SU-DHL-6 (cell line): ENCODE results near the gene SLC5A8.

Experiments used
- H2AFZ ChIP-seq: fragments of 200-600 bp; sonication (generic); 2 replicates; pipeline ENCODE4 v1.6.1; 2014; ENCODE audit warnings: low read depth, mild to moderate bottlenecking, moderate library complexity, mixed read lengths, antibody characterized with exemption, low read length; ENCODE audit not compliant: severe bottlenecking
- H3F3A ChIP-seq: fragments of 200-600 bp; shearing (Covaris generic); 2 replicates; pipeline ENCODE4 v1.6.0; 2016; ENCODE audit warnings: antibody characterized with exemption, mild to moderate bottlenecking; ENCODE audit not compliant: insufficient read depth
- H3K27ac ChIP-seq: fragments of 200-600 bp; sonication (generic); 2 replicates; pipeline ENCODE4 v1.5.1; 2016; ENCODE audit warnings: low read depth, mild to moderate bottlenecking, low read length, moderate library complexity, mixed read lengths
- H3K27me3 ChIP-seq: fragments of 200-600 bp; sonication (generic), shearing (Covaris generic); 2 replicates; pipeline ENCODE4 v1.6.0; 2014; ENCODE audit warnings: mild to moderate bottlenecking, low read length
- H3K36me3 ChIP-seq: fragments of 200-600 bp; sonication (generic); 2 replicates; pipeline ENCODE4 v1.6.1; 2014; ENCODE audit warnings: mild to moderate bottlenecking, low read length, mixed read lengths
- H3K4me2 ChIP-seq: fragments of 300-600, 200-600 bp; shearing (Covaris generic), sonication (generic); 2 replicates; pipeline ENCODE4 v1.6.0; 2014; ENCODE audit warnings: low read length, low read depth, mild to moderate bottlenecking; ENCODE audit not compliant: poor library complexity, severe bottlenecking
- H3K4me3 ChIP-seq: fragments of 200-600 bp; sonication (generic); 2 replicates; pipeline ENCODE4 v1.5.1; 2014; ENCODE audit warnings: antibody characterized with exemption, low read length, mild to moderate bottlenecking, mixed read lengths; ENCODE audit not compliant: insufficient read depth, poor library complexity, severe bottlenecking
- H3K79me2 ChIP-seq: fragments of 200-600 bp; sonication (generic); 2 replicates; pipeline ENCODE4 v1.6.1; 2014; ENCODE audit warnings: mild to moderate bottlenecking, low read length, moderate library complexity; ENCODE audit not compliant: insufficient read depth
- H3K9ac ChIP-seq: fragments of 200-600 bp; sonication (generic); 2 replicates; pipeline ENCODE4 v1.7.0; 2014; ENCODE audit warnings: mild to moderate bottlenecking, low read length
- H3K9me2 ChIP-seq: fragments of 200-600 bp; sonication (generic); replicated peaks from 2 replicates; pipeline ENCODE4 v1.6.1; 2014; ENCODE audit warnings: low read length; ENCODE audit not compliant: insufficient read depth
- H3K9me3 ChIP-seq: fragments of 200-600 bp; sonication (generic); 2 replicates; pipeline ENCODE4 v1.6.1; 2014; ENCODE audit warnings: low read length, mixed read lengths; ENCODE audit not compliant: insufficient read depth
- H4K20me1 ChIP-seq: fragments of 200-600 bp; sonication (generic); 2 replicates; pipeline ENCODE4 v1.6.1; 2014; ENCODE audit warnings: low read depth, mild to moderate bottlenecking, antibody characterized with exemption, low read length, moderate library complexity, mixed read lengths
- EZH2phosphoT487 ChIP-seq: fragments of 200-600 bp; sonication (generic), shearing (Covaris generic); conservative IDR thresholded peaks from 2 replicates; pipeline ENCODE4 v1.6.1; 2018; ENCODE audit warnings: mild to moderate bottlenecking, antibody characterized with exemption, low read length, moderate library complexity, mixed read lengths
- TF ChIP-seq, protein P1 (sequence below): fragments of 200-600 bp; sonication (generic); IDR thresholded peaks from one replicate; pipeline ENCODE4 v1.5.1; 2017; ENCODE audit warnings: antibody characterized with exemption, mild to moderate bottlenecking, low read length, moderate library complexity; ENCODE audit not compliant: insufficient read depth, poor library complexity, severe bottlenecking

SLC5A8 gene

DNA sequence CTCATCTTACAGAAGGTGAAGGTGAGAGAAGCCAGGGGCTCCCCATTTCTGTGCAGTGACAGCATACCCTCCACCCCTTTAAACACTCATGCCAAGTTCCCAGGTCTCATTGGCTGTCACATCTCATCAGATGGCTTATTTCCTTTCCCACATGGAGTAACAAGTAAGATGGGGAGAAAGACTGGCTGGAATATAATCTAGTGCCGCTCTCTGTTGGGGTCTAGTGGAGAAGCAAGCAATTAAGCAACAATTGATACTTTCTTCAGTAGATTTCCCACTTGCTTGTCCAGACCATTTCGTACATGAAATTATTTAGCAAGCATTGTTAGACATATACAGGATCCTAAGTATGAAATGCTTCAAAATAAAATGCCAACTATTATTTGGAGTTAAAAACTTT is 92.2 kb downstream of the SLC5A8 start:
- Histone ChIP-seq H4K20me1 (no peaks in the 10 kb centered on the region), H3K9me3 (no peaks in the 10 kb centered on the region), H3K36me3 (no peaks in the 10 kb centered on the region), H3K27me3 (no peaks in the 10 kb centered on the region), H3F3A (no peaks in the 10 kb centered on the region), H3K79me2 (no peaks in the 10 kb centered on the region), H3K9me2 (no peaks in the 10 kb centered on the region), H3K4me2 (no peak overlapping the region), H3K9ac (no peak overlapping the region), H2AFZ (no peak overlapping the region), H3K27ac (no peak overlapping the region), H3K4me3 (no peak overlapping the region)
- TF ChIP-seq EZH2phosphoT487 = no peak
- TF ChIP-seq, protein P1, sequence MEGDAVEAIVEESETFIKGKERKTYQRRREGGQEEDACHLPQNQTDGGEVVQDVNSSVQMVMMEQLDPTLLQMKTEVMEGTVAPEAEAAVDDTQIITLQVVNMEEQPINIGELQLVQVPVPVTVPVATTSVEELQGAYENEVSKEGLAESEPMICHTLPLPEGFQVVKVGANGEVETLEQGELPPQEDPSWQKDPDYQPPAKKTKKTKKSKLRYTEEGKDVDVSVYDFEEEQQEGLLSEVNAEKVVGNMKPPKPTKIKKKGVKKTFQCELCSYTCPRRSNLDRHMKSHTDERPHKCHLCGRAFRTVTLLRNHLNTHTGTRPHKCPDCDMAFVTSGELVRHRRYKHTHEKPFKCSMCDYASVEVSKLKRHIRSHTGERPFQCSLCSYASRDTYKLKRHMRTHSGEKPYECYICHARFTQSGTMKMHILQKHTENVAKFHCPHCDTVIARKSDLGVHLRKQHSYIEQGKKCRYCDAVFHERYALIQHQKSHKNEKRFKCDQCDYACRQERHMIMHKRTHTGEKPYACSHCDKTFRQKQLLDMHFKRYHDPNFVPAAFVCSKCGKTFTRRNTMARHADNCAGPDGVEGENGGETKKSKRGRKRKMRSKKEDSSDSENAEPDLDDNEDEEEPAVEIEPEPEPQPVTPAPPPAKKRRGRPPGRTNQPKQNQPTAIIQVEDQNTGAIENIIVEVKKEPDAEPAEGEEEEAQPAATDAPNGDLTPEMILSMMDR = no peak

DNA sequence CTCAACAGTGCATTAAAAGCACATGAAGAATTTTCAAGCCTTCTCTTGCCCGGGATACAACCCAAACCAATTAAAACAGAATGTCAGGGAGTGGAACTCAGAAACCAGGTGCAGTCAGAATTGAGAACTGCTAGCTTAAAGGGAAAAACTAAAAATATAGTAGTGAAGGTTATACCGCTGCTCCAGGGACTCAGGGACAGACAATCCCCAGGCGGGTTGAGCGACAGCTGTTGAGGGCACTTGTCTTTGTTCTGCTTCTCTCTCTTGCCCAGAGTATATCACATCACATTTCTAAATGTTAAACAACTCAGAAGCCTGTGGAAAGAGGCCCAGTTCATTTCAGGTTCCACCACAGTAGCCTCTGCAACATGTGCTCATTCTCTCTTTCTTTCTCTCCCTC is 93.1 kb downstream of the SLC5A8 start:
- Histone ChIP-seq H3K4me2 (no peak overlapping the region), H3K27ac (no peak overlapping the region), H3K79me2 (no peaks in the 10 kb centered on the region), H2AFZ (no peak overlapping the region), H3F3A (no peaks in the 10 kb centered on the region), H3K9me2 (no peaks in the 10 kb centered on the region), H3K27me3 (no peaks in the 10 kb centered on the region), H3K9me3 (no peaks in the 10 kb centered on the region), H4K20me1 (no peaks in the 10 kb centered on the region), H3K36me3 (no peaks in the 10 kb centered on the region), H3K4me3 (no peak overlapping the region), H3K9ac (no peak overlapping the region)
- TF ChIP-seq, protein P1 = no peak
- TF ChIP-seq EZH2phosphoT487 = no peak

DNA sequence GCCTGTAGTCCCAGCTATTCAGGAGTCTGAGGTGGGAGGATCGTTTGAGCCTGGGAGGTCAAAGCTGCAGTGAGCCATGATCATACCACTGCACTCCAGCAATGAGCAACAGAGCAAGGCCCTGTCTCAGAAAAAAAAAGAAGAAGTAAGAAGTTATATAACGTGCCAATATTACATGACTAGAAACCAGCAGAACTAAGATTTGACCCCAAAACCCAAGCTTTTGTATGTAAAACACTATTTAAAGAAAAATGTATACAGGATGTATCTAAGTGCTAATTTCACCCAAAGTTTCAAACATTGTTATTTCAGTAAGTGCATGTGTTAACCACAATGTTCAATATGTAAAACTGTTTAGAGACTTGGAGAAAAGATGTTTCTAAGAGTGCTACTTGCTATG is 94.7 kb downstream of the SLC5A8 start:
- Histone ChIP-seq H3F3A (no peaks in the 10 kb centered on the region), H3K4me2 (no peak overlapping the region), H3K4me3 (no peak overlapping the region), H3K36me3 (no peaks in the 10 kb centered on the region), H2AFZ (no peak overlapping the region), H3K79me2 (no peaks in the 10 kb centered on the region), H3K27ac (no peak overlapping the region), H4K20me1 (no peaks in the 10 kb centered on the region), H3K27me3 (no peaks in the 10 kb centered on the region), H3K9me3 (no peaks in the 10 kb centered on the region), H3K9ac (no peak overlapping the region), H3K9me2 (no peaks in the 10 kb centered on the region)
- no peak for TF ChIP-seq EZH2phosphoT487
- TF ChIP-seq, protein P1 = no peak

DNA sequence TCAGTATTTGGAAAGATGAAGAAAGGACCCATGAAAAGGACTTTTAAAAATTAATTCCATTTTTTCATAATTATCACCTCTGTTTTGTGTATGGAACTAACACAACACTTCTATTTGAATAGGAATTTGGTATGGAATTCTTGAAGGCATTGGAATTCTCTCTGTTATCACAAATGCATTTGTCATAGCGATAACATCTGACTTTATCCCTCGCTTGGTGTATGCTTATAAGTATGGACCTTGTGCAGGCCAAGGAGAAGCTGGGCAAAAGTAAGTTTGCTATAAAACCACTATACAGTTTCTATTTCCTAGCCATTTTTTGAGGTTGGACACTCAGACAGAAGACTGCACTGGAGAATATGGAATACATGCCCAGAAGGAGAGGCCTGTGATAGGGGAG is 98.6 kb downstream of the SLC5A8 start:
- no peaks in the 10 kb centered on the region for H4K20me1 ChIP-seq
- TF ChIP-seq EZH2phosphoT487 = no peak
- TF ChIP-seq, protein P1 = no peak
- H3K27me3 ChIP-seq = no peaks in the 10 kb centered on the region
- no peak overlapping the region for H3K27ac ChIP-seq
- H2AFZ ChIP-seq = no peak overlapping the region
- no peak overlapping the region for H3K4me2 ChIP-seq
- H3F3A ChIP-seq = no peaks in the 10 kb centered on the region
- H3K36me3 ChIP-seq = no peaks in the 10 kb centered on the region
- H3K79me2 ChIP-seq = no peaks in the 10 kb centered on the region
- no peaks in the 10 kb centered on the region for H3K9me2 ChIP-seq
- H3K4me3 ChIP-seq = no peak overlapping the region
- H3K9me3 ChIP-seq = no peaks in the 10 kb centered on the region
- no peak overlapping the region for H3K9ac ChIP-seq
